C4-2B (cell line): ENCODE measurements around the gene DNAJC7.

Source experiments
- CTCF ChIP-seq: fragments of 450-650 bp; conservative IDR thresholded peaks from 2 replicates; pipeline ENCODE4 v1.5.1; 2017; ENCODE audit warnings: mild to moderate bottlenecking
- ZFX ChIP-seq: fragments of 450-650 bp; IDR thresholded peaks from 2 replicates; pipeline ENCODE4 v1.6.1; 2017

DNA sequence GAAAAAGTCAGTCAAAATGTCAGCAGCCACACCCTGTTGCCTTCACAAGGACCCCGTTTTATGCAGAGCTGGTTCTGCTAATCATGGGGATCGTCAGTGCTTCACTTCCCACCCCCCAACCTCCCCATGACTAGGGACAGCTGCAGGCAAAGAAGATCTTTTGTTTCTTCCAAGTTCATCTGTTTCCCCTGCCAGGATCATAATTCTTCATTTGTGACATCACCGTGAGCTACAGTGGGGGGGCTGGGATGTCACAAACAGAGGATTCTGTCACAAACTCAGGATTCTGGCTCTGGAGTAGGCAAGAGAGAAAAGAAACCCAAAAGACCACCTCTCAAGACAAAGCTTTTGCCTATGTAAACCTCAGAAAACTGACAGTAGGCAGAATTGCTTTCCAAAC, 24.7 kb downstream of the DNAJC7 start:
- TF ChIP-seq ZFX (no peak), CTCF (no peak)
